GM23248 (cell line): ENCODE measurements around the gene C1QTNF1. TPM values are rescaled to one million over a fixed set of nuclear protein-coding genes. Genes with fewer than 3 reads are reported as not detected.

Experiments
- DNase-seq: peaks from one replicate; pipeline ENCODE4 v3.0.0-alpha.2; 2015
- H2AFZ ChIP-seq: fragments of 200-600 bp; sonication (generic); 2 replicates; pipeline ENCODE4 v1.6.1; 2016; ENCODE audit warnings: antibody characterized with exemption
- H3F3A ChIP-seq: fragments of 200-600 bp; sonication (generic); 2 replicates; pipeline ENCODE4 v1.6.1; 2016; ENCODE audit warnings: mild to moderate bottlenecking, antibody characterized with exemption, mixed run types; ENCODE audit not compliant: insufficient read depth
- H3K27ac ChIP-seq: fragments of 200-600 bp; sonication (generic); 2 replicates; pipeline ENCODE4 v1.5.1; 2016; ENCODE audit warnings: mild to moderate bottlenecking
- H3K27me3 ChIP-seq: fragments of 200-600 bp; sonication (generic); replicated peaks from 2 replicates; pipeline ENCODE4 v1.6.1; 2016; ENCODE audit warnings: mild to moderate bottlenecking; ENCODE audit not compliant: insufficient read depth
- H3K36me3 ChIP-seq: fragments of 200-600 bp; sonication (generic); 2 replicates; pipeline ENCODE4 v1.6.1; 2016; ENCODE audit warnings: low read depth, mild to moderate bottlenecking
- H3K4me1 ChIP-seq: fragments of 200-600 bp; sonication (generic); 2 replicates; pipeline ENCODE4 v1.6.1; 2016; ENCODE audit warnings: mild to moderate bottlenecking; ENCODE audit not compliant: insufficient read depth
- H3K4me2 ChIP-seq: fragments of 200-600 bp; sonication (generic); one replicate; pipeline ENCODE4 v1.6.1; 2016; ENCODE audit warnings: mild to moderate bottlenecking; ENCODE audit not compliant: unreplicated experiment
- H3K4me3 ChIP-seq: fragments of 200-600 bp; sonication (generic); 2 replicates; pipeline ENCODE4 v1.5.1; 2016; ENCODE audit warnings: mild to moderate bottlenecking
- H3K79me2 ChIP-seq: fragments of 200-600 bp; sonication (generic); 2 replicates; pipeline ENCODE4 v1.6.1; 2016; ENCODE audit warnings: mild to moderate bottlenecking; ENCODE audit not compliant: insufficient read depth
- H3K9ac ChIP-seq: fragments of 200-600 bp; sonication (generic); 2 replicates; pipeline ENCODE4 v1.6.1; 2016; ENCODE audit warnings: mild to moderate bottlenecking
- H3K9me2 ChIP-seq: fragments of 200-600 bp; sonication (generic); 2 replicates; pipeline ENCODE4 v1.6.1; 2016; ENCODE audit warnings: mixed run types, mild to moderate bottlenecking, moderate library complexity; ENCODE audit not compliant: insufficient read depth
- H3K9me3 ChIP-seq: fragments of 200-600 bp; sonication (generic); one replicate; pipeline ENCODE4 v1.6.1; 2017; ENCODE audit warnings: low read depth
- H4K20me1 ChIP-seq: fragments of 200-600 bp; sonication (generic); 2 replicates; pipeline ENCODE4 v1.6.0; 2016; ENCODE audit not compliant: insufficient read depth
- EZH2 ChIP-seq: fragments of 200-600 bp; sonication (generic); IDR thresholded peaks from 2 replicates; pipeline ENCODE4 v1.6.1; 2018; ENCODE audit warnings: antibody characterized with exemption, mild to moderate bottlenecking; ENCODE audit not compliant: insufficient read depth, poor library complexity, severe bottlenecking
- EZH2phosphoT487 ChIP-seq: fragments of 200-600 bp; sonication (generic); IDR thresholded peaks from 2 replicates; pipeline ENCODE4 v1.6.1; 2018; ENCODE audit warnings: antibody characterized with exemption, moderate library complexity, mild to moderate bottlenecking, low read depth; ENCODE audit not compliant: insufficient read depth
- WGBS, 2 experiments: methylation state at CpG; one replicate each; pipeline ENCODE4 v1.1.6; 2015 to 2017; ENCODE audit warnings: low lambda C conversion rate in 2 of 2, low coverage in 1 of 2; ENCODE audit errors: missing lambda C conversion rate in 2 of 2; 5-methylcytosine and 5-hydroxymethylcytosine counted together
- in situ Hi-C: fragments of 300-500 bp; cut with MboI; formaldehyde crosslinking; loops from 2 replicates; pipeline ENCODE4 v1.15.0; 2020
- polyA plus RNA-seq: library from polyadenylated mRNA; unstranded; fragments of >200 nt; fragmentation: Nextera tagmentation; extraction: Ambion mirVana; gene quantifications from 2 replicates; pipeline ENCODE4 v1.2.1, GENCODE V29; 2016
- total RNA-seq: library from RNA; depleted of rRNA; stranded (reverse); fragments of >200 nt; shearing (Covaris generic); gene quantifications from 2 replicates; pipeline ENCODE4 v1.2.3, GENCODE V29; 2014

C1QTNF1 gene
- total and polyA plus RNA-seq, 2 experiments from 2014 or later: 6.1 to 12.2 TPM

- Histone ChIP-seq H3K27me3 (no peaks in the 10 kb centered on the region), H3K4me1 (peaks cover 26% of the 10 kb centered on the region), H3K9ac (no peak overlapping the region), H3K4me3 (no peak overlapping the region), H3K4me2 (no peak overlapping the region), H2AFZ (peak overlapping the region; percentile 58; the same call in 1 of the 2 replicates), H3K36me3 (no peaks in the 10 kb centered on the region), H3K79me2 (peaks cover 18% of the 10 kb centered on the region), H3K27ac (no peak overlapping the region), H3F3A (0 out of 2 replicates have a peak, but pooled peaks cover 6% of the 10 kb centered on the region), H3K9me2 (no peaks in the 10 kb centered on the region), H4K20me1 (no peaks in the 10 kb centered on the region), H3K9me3 (peaks cover 3% of the 10 kb centered on the region)
- in situ Hi-C loops: no loop called here
- 63 to 64% methylated on average over 6 of the region's 6 CpGs for WGBS, 2 experiments
- no peak for TF ChIP-seq EZH2phosphoT487
- TF ChIP-seq EZH2: no peak
- no peak for DNase-seq
Observed at GRCh38 chr17:79012563-79013134, 11.3 kb upstream of the C1QTNF1 start.

GRCh38 chr17:79014158-79014758 is 9.7 kb upstream of the C1QTNF1 start:
- no peak for TF ChIP-seq EZH2phosphoT487
- no peak for TF ChIP-seq EZH2
- Histone ChIP-seq H3K9me3 (peaks cover 3% of the 10 kb centered on the region), H3K4me3 (no peak overlapping the region), H3K4me2 (no peak overlapping the region), H3K9ac (no peak overlapping the region), H3K9me2 (no peaks in the 10 kb centered on the region), H4K20me1 (no peaks in the 10 kb centered on the region), H3K4me1 (peaks cover 16% of the 10 kb centered on the region; the same call in 1 of the 2 replicates), H3K36me3 (no peaks in the 10 kb centered on the region), H3K27ac (no peak overlapping the region), H2AFZ (no peak overlapping the region), H3F3A (0 out of 2 replicates have a peak, but pooled peaks cover 6% of the 10 kb centered on the region), H3K27me3 (no peaks in the 10 kb centered on the region), H3K79me2 (peaks cover 2% of the 10 kb centered on the region)
- in situ Hi-C loops: no loop called here
- WGBS, 2 experiments: 70 to 78% methylated on average over 2 of the region's 2 CpGs
- no peak for DNase-seq

GRCh38 chr17:79017546-79018369 is 6.2 kb upstream of the C1QTNF1 start:
- Histone ChIP-seq H2AFZ (no peak overlapping the region), H3K4me3 (no peak overlapping the region), H3K9me2 (no peaks in the 10 kb centered on the region), H3F3A (0 out of 2 replicates have a peak, but pooled peaks cover 5% of the 10 kb centered on the region), H3K27me3 (no peaks in the 10 kb centered on the region), H3K79me2 (no peaks in the 10 kb centered on the region), H4K20me1 (no peaks in the 10 kb centered on the region), H3K36me3 (no peaks in the 10 kb centered on the region), H3K4me1 (peaks cover 10% of the 10 kb centered on the region; the same call in 1 of the 2 replicates), H3K9ac (no peak overlapping the region), H3K27ac (no peak overlapping the region), H3K4me2 (no peak overlapping the region), H3K9me3 (peaks cover 3% of the 10 kb centered on the region)
- WGBS, 2 experiments: 56 to 60% methylated on average over 6 of the region's 6 CpGs
- in situ Hi-C loops: no loop called here
- TF ChIP-seq EZH2 (no peak), EZH2phosphoT487 (no peak)
- no peak for DNase-seq

GRCh38 chr17:79018370-79018695 is 5.6 kb upstream of the C1QTNF1 start:
- peaks cover 3% of the 10 kb centered on the region for H3K9me3 ChIP-seq
- in situ Hi-C loops: no loop called here
- no peaks in the 10 kb centered on the region for H3K36me3 ChIP-seq
- no peak overlapping the region for H3K27ac ChIP-seq
- no peaks in the 10 kb centered on the region for H3K79me2 ChIP-seq
- 0 out of 2 replicates have a peak, but pooled peaks cover 5% of the 10 kb centered on the region for H3F3A ChIP-seq
- no peak overlapping the region for H2AFZ ChIP-seq
- DNase-seq: no peak
- H3K9ac ChIP-seq: no peak overlapping the region
- H3K4me3 ChIP-seq: no peak overlapping the region
- H3K4me1 ChIP-seq: peaks cover 10% of the 10 kb centered on the region; the same call in 1 of the 2 replicates
- no peaks in the 10 kb centered on the region for H3K27me3 ChIP-seq
- 81 to 82% methylated on average over 3 of the region's 3 CpGs for WGBS, 2 experiments
- no peak overlapping the region for H3K4me2 ChIP-seq
- H3K9me2 ChIP-seq: no peaks in the 10 kb centered on the region
- no peak for TF ChIP-seq EZH2
- no peak for TF ChIP-seq EZH2phosphoT487
- no peaks in the 10 kb centered on the region for H4K20me1 ChIP-seq
